CD4-positive, alpha-beta T cell treated with Interleukin-12 subunit alpha and Interleukin-12 subunit beta, for 1 hour (primary cell): ENCODE measurements around the gene GREB1.

Experiments
- DNase-seq: peaks from one replicate; pipeline ENCODE4 v3.0.0-alpha.2; 2020

The GREB1 gene

GRCh38 chr2:11562476-11562875, 28.6 kb downstream of the GREB1 start:
- no peak for DNase-seq

DNA sequence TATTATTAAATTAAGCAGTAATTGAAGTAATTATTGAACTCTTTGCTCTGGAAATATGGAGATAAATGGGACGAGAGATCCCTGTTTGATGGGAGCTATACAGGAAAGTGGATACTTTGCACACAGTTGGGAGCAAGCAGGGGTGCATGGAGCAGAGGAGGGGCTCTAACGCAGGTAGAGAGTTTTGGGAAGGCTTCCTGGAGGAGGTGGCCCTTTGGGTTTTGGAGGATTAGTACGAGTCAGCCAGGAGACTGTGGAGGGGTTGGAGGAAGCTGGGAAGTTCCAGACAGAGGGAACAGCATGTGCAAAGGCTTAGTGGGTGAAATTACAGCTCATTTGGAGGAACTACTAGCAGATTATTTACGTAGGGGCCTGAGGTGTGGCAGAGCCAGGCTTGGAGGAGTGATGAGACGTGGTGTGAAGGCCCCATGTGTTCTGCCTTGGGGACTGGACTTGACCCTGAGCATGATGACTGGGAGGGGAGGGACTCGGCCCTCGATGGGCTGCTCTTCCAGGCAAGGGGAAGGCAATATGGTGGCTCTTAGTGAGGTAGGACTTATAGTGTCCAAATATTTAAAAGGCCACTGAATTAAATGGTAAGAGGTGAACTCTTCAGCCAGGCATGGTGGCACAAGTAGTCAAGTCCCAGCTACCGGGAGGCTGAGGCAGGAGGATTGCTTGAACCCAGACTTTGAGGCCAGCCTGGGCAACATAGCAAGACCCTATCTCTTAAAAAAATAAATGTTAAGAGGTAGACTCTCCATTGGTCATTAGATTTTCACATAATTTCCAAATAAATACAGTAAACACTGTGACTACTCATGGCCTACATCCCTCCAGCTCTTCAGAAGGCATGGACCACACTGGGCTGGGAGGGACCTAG, 30.2 kb downstream of the GREB1 start:
- DNase-seq: no peak

GRCh38 chr2:11564816-11565567, 31.1 kb downstream of the GREB1 start:
- no peak for DNase-seq

- DNase-seq: no peak
Measured at GRCh38 chr2:11566383-11566782, 32.5 kb downstream of the GREB1 start.

GRCh38 chr2:11567631-11568031, 33.8 kb downstream of the GREB1 start:
- DNase-seq: no peak

DNA sequence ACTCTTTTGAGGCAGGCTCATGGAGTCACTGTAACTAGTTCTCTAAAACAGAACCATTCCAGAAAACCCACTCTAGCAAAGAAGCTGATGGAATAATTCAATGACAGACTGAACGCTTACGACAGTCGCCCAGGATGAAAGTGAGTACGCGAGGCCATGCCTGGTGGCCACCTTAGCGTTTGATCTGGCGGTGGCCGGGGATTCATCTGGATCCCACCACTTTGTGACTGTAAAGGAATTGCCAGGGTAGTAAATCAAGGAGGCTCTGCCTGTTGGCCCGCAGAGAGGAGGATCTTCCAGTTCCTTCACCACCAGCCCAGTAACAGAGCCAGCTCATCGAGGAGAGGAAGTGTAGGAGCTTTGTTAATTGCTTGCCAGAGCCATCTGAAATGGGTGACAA, 34.6 kb downstream of the GREB1 start:
- DNase-seq: no peak

DNA sequence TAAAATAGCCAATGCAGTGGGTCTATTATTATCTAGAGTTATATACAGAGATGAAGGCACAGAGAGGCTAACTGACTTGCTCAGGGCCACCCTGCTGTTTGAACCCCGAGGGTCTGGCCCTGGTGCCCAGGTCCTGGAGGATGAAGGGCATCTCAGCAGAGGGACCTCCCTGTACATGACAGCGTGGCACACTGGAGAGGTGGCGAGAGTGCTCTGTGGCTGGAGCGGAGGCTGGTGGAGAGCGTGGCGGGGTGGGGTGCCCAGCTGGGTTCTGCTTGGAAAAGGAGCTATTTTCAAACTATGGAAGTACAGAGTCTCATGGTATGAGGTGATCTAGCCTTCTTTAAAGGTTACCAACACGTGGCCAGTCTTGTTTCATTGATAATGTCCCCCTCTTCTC, 35.8 kb downstream of the GREB1 start:
- DNase-seq: no peak

DNA sequence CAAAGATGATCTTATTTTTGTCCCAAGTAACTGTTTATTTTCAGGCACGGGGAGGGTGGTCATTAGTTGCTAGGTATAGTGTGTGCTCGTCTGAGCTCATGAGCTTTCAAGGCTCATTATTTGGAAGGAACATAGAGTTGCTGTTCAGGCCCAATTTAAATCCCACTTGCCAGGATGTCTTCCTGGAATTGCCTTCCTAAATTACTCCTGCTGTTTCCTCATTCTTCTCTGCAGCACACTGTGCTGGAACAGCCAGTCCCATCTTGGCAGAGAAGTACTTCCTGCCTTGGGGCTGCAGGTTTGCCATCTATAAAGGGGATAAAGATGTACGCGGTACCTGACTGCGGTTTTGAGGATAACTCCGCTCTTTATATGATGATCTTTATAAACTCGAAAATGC, 37.3 kb downstream of the GREB1 start:
- no peak for DNase-seq

- DNase-seq: no peak
Measured at GRCh38 chr2:11572996-11573395, 39.2 kb downstream of the GREB1 start.

- no peak for DNase-seq
Measured at GRCh38 chr2:11573418-11574175, 39.8 kb downstream of the GREB1 start.

DNA sequence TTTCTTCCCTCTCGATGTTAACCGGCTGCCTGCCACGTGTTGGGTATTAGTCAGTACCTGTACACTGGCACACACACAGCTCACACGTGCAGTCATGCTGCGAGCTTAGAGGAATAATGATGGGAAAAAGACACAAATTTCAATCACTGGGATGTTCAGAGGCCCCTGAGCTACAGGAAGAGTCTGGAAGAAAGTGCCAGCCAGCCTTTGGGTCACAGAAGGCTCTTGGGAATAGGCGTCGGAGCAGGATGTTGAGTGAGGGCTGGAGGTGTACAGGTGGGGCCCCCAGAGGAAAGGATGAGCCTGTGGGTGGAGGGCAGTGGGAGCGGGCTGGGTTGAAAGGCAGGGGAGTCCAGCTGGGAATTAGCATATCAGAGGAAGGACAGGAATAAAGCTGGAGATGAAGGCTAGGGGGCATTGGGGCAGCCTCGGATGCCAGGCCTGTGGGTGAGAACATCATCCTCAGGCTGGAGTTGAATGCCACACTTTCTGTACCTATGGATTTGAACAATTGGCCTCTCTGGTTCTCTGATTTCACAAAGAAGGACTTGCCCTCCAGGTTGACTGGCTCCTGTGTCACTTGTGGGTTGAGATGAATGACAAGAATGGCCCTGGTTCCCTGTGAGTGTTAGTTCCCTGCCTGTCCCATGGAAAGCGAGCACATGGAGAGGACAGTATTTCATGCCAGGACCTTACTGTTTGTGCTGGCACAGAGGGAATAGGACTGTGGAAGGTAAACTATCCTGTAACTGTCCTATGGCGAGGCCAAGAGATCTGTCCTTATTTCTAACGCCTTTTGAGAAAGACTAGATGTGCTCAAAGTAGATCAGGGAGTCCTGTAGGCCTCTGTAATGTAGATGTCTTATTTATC, 40.6 kb downstream of the GREB1 start:
- no peak for DNase-seq

- no peak for DNase-seq
Measured at GRCh38 chr2:11576398-11576797, 42.6 kb downstream of the GREB1 start.

DNA sequence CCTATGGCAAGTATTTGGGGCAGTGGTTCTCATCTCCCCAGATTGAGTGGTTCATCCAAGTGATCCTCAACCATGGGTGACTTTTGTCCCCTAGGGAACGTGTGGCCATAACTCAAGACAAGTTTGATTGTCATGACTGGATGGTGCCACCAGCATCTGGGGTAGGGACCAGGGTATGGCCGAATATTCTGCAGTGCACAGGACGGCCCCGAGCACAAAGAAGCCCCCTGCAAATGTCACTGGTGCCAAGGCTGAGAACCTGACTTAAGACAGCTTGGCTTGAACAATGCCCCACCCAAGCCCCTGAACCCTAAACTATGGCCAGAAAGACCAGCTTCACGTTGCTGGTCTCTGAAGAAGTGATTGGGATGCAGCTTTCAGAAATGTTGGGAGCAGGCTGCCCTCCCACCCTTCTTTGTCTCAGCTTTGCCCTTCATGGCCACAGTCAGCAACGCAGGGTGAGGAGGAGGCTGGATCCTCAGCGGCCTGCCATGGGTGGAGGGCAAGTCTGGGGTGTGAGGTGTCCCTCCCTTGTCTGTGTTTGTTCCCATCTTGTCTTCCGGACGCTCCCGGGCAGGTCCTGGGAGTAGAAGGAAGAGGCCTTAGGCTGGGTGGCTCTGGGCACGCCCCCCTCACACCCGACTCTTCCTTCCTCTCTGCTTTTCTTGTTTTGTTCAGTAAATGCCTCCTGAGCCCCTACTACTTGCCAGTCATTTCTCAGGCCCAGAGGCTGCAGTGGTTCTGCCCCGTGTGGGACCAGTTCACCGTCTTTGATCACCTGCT, 43.4 kb downstream of the GREB1 start:
- DNase-seq: no peak

- DNase-seq: no peak
Measured at GRCh38 chr2:11578081-11578948, 44.5 kb downstream of the GREB1 start.

- no peak for DNase-seq
Measured at GRCh38 chr2:11578986-11579774, 45.3 kb downstream of the GREB1 start.

GRCh38 chr2:11579867-11580659, 46.2 kb downstream of the GREB1 start:
- DNase-seq: no peak

DNA sequence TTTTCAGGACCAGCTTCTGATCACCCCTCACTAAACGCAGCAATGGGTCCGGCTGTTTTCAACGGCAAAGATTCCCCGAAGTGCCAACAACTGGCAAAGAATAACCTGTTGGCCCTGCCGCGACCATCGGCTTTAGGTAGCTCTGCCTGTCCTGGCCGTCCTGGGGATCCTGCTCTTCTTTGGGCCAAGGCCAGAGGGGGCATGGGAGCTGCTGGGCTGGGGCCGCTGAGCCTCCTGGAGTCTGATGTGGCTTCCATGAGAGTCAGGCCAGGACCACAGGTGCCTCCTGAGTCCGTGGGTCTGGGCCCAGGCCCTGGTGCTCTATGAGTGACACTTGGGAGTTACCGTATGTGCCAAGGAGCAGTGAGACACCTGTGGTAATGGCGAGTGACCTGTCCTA, 46.9 kb downstream of the GREB1 start:
- DNase-seq: no peak

DNA sequence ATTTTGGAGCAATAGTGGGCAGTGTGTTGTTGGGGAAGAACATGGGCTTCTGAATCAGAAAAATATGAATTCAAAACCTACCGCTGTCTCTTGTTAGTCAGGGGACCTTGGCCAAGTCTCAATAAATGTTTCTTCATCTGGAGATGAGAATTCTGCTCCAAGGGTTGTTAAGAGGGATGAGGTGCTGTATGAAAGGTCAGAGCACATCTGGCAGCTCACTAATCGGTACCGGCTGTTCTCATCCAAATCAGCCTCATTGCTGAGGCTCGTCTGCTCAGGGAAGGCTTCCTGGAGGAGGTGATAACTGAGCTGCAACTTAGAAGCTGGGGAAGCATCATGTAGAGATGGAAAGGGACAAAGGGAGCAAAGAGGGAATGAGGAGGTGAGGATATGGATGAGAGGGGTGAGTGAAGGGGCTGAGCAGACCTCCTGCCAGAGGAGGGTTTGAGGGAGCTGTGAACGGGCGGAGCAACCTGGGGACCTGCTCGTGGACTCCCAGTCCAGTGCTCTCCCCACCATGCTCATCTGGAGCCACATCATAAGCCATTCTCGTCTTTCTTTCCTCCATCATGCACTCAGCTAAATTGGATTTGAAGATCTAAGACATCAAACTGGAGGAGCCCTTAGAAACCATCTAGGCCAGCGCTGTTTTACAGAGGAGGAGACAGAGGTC, 47.4 kb downstream of the GREB1 start:
- no peak for DNase-seq
